Activated CD8-positive, alpha-beta memory T cell treated with anti-CD3 and anti-CD28 coated beads, Interleukin-2, amount 50 U/mL, for 1 hour (primary cell): ENCODE measurements around the gene SLC9A5.

Source experiments
- DNase-seq: peaks from one replicate; pipeline ENCODE4 v3.0.0-alpha.2; 2020; ENCODE audit errors: extremely low read depth

SLC9A5 gene

GRCh38 chr16:67248401-67249177 lies at the start of gene SLC9A5:
TSS of gene SLC9A5 (plus strand) at chr16:67248979. CDS start at chr16:67249015, 36 bp downstream.
- no peak for DNase-seq

DNA sequence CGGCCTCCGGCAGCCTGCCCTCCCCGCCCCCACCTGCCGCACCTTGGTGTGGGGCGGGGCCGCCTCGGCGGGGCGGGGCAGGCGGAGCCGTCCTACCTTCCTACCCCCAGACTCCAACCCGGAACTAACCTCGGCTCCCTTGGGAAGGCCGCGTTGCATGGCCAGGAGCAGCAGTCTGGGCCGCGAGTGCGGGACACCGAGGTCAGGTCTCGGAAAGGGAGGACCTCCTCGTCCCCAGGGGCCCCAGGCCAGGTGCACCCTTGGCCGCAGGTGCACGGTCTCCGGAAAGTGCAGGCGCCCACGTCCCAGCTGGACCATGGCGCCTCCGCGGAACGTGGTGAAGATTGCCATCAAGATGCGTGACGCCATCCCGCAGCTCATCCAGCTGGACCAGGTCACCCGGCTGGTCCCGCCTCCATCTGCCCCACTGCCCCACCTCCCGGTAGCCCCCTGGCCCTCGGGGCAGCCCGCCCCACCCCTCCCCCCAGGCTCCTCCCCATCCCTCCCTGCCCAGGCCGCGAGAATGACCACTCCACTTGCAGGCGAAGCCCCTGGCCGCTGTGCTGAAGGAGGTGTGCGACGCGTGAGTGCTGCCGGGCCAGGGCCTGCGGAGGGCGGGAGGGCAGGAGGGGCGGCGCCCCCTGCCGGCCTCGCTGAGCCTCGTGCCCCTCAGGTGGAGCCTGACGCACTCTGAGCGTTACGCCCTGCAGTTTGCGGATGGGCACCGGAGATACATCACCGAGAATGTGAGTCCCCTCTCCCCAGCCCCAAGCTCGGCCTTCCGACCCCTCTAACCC lies 49.6 kb upstream of the SLC9A5 start, which contains the start of gene ELMO3:
TSS of gene ELMO3 (plus strand) at position 121 of the 797 bp plus-strand sequence. CDS start at position 317, 196 bp downstream.
- no peak for DNase-seq

DNA sequence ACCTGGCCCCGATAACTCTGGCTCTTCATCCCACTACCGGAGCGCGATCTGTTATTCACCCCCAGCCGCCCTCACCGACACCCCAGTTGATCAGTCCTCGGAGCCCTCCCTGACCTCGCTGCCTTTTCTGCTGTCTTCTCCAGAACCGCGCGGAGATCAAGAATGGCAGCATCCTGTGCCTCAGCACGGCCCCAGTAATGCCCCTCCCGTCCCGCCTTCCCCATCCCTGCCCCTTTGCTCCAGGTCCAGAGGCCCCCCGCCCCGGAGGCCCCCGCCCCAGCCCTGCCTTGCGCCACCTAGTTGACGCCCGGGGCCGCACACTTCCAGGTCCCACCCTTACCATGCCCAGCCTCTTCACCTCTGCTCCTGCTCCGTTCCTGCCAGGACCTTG lies 49.0 kb upstream of the SLC9A5 start:
- DNase-seq, result no peak

DNA sequence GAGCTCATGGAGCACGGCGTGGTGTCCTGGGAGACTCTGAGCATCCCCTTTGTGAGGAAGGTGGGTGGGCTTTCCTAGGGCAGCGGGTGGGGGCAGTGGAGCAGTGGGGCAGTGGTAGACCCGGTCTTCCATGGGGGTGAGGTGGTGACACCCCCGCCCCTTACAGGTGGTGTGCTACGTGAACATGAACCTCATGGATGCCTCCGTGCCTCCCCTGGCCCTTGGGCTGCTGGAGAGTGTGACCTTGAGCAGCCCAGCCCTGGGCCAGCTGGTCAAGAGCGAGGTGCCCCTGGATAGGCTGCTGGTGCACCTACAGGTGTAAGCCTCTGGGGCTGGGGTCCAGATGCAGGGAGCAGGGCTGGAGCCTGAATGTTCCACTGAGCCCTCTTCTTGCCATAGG lies 48.3 kb upstream of the SLC9A5 start:
- no peak for DNase-seq

GRCh38 chr16:67201411-67202345 lies 47.1 kb upstream of the SLC9A5 start:
- no peak for DNase-seq

DNA sequence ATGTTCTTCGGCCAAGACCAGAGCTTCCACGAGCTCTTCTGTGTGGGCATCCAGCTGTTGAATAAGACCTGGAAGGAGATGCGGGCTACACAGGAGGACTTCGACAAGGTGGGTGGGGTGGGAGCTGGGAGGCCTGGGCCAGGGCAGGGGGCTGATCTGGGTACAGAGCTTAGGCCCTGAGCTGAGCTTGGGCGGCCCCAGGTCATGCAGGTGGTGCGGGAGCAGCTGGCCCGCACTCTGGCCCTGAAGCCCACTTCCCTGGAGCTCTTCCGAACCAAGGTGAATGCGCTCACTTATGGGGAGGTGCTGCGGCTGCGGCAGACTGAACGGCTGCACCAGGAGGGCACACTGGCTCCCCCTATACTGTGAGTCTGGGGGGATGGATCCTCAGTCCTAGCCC lies 46.4 kb upstream of the SLC9A5 start:
- DNase-seq, result no peak

GRCh38 chr16:67202956-67203493 lies 45.8 kb upstream of the SLC9A5 start:
- no peak for DNase-seq

DNA sequence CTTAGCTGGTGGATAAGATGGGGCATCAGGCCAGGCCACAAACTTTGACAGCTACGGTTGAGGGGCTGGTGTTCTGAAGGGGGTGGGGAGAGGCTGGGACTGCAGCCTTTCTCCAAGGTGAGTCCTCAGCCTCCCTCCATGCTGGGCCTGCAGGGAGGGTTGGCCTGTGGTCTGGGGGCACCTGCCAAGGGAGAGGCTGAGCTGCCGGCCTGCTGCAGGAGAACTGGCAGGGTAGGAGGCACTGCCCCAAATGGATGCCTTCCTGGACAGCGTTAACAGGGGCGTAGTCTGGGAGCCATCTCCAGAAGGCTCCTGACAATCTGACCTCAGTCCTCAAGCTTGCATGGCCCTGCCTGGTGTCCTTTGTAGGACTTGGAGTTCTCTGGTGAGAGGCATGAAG lies 44.7 kb upstream of the SLC9A5 start:
- DNase-seq, result no peak

- DNase-seq, result no peak
These were observed 42.5 kb upstream of the SLC9A5 start for GRCh38 chr16:67206129-67206837.

DNA sequence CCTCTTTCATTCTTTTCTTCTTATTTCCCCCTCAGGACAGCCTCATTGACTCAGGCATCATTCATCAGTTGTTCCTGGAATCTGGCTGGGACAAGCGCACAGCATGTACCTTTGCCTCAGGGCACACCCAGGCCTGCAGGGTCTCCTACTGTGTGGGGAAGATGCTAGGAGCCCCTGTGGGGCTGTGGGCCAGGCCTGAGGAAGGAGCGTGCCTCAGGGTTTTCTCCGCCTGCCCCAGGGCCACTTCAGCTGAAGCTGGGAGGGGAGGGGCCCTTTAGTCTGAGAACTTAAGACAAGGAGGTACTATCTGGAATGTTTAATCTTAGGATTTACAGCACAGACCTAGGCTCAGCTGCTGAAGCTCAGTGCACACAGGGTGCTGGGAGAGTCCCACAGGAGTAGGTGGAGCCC lies 41.9 kb upstream of the SLC9A5 start:
- no peak for DNase-seq

- no peak for DNase-seq
These were observed 41.3 kb upstream of the SLC9A5 start for GRCh38 chr16:67207249-67208091.

DNA sequence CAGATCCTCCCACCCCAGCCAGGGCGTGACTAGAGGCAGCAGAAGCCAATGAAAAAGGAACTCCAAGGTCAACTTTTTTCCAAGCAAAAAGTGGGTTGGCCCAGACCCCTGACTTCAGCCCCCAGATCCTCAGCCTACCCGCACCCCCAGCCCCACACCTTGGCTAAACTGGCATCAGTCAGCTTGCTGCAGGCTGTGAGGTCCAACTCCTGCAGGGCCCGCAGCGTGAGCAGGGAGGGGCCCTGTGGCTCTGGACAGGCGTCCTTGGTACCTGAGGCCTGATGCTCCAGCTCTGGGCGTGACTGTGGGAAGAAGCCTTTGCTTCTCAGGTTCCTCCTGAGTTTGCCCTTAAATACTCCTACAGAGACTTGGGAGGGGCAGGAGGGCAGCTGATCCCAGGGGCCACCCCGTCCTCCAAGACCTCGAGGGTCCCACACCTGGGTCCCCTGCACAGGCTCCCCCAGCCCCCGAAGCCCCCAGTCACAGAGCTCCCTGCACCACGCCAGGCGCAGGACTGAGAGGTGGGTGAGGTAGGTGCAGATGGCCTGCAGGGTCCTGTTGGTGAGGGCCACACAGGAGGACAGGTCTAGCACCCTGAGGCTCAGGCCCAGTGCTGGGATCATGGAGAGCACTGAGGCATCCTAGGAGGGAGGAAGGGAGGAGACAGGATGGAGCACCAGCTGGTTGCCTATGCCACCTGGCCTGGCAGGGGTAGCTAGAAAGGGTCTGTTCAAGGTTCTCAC lies 40.5 kb upstream of the SLC9A5 start:
- DNase-seq, result no peak

GRCh38 chr16:67209565-67209964 lies 39.2 kb upstream of the SLC9A5 start:
- DNase-seq, result no peak

DNA sequence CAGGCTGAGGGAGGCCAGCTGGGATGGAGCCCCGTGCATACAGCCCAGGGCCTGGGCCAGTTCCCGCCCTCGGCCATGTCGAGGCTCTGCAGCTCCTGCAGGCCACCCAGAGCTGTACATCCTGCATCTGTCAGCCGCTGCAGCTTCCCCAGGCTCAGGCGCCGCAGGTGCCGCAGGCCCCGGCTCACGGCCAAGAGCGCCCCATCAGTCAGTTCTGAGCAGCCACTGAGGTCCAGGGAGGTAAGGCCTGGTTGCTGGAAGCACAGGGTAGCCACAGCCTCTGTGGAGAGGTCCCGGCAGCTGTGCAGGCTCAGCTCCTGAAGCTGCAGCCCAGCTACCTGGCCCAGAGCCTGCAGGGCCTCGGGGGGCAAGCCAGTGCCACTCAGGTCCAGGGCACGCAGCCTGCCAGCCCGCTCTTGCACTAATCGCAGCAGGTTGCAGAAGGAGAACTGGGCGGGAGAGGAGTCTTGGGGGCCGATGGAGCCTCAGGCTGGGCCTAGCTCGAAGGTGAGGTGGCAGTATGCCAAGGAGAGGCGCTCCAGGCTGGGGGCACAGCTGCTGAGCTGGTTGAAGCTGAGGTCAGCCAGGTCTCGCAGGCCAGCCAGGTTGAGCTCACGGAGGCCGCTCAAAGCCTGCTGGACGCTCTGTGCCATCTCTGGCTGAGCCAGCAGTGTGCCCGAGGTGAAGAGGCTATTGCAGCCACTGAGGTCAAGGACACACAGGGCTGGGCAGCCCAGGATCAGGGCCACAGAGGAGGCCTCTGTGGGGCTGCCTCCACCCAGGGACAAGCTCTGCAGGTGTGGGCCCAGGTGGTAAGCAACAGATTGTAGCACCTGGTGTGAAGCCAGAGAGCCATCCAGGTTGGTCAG lies 38.5 kb upstream of the SLC9A5 start:
- DNase-seq, result no peak

GRCh38 chr16:67211674-67212073 lies 37.1 kb upstream of the SLC9A5 start:
- no peak for DNase-seq

DNA sequence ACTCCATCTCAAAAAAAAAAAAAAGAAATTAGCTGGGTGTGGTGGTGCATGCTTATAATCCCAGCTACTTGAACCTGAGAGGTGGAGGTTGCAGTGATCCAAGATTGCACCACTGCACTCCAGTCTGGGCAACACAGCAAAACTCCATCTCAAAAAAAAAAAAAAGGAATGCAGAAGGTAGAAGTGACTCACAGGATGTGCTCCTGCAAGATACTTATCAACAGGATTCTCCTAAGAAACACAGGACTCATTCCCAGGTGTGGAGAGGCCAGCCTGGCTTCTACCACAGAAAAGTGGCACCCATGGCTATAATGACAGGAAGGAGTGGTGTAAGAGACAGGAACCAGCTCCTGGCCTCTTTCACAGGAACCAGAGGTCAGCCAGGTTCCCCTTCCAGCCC lies 36.0 kb upstream of the SLC9A5 start:
- no peak for DNase-seq

- DNase-seq, result no peak
These were observed 35.4 kb upstream of the SLC9A5 start for GRCh38 chr16:67213197-67214019.
